HG03460 (cell line): ENCODE data around the gene NCS1.

Experiments used
- ATAC-seq: cut with Tn5 transposase; IDR thresholded peaks from one replicate; pipeline ENCODE4 v1.9.1; 2021; ENCODE audit not compliant: unreplicated experiment

The NCS1 gene

GRCh38 chr9:130211548-130212226, 39.5 kb downstream of the NCS1 start:
- ATAC-seq, result no peak

GRCh38 chr9:130212543-130213297, 40.5 kb downstream of the NCS1 start:
- no peak for ATAC-seq

GRCh38 chr9:130213911-130214761, 41.9 kb downstream of the NCS1 start:
- no peak for ATAC-seq

GRCh38 chr9:130214776-130215340, 42.7 kb downstream of the NCS1 start:
- ATAC-seq, result no peak

GRCh38 chr9:130215341-130216119, 43.3 kb downstream of the NCS1 start:
- ATAC-seq, result no peak

GRCh38 chr9:130217838-130218237, 45.6 kb downstream of the NCS1 start:
- ATAC-seq, result no peak

GRCh38 chr9:130219661-130220096, 47.5 kb downstream of the NCS1 start:
- ATAC-seq, result no peak

GRCh38 chr9:130220352-130220751, 48.1 kb downstream of the NCS1 start:
- no peak for ATAC-seq

GRCh38 chr9:130222833-130223232, 50.6 kb downstream of the NCS1 start:
- no peak for ATAC-seq

- no peak for ATAC-seq
Observed at GRCh38 chr9:130225071-130225470, 52.9 kb downstream of the NCS1 start.

- no peak for ATAC-seq
Observed at GRCh38 chr9:130225586-130225985, 53.4 kb downstream of the NCS1 start.

- no peak for ATAC-seq
Observed at GRCh38 chr9:130226112-130226511, 53.9 kb downstream of the NCS1 start.

- ATAC-seq, result no peak
Observed at GRCh38 chr9:130227833-130228232, 55.6 kb downstream of the NCS1 start.

- ATAC-seq, result no peak
Observed at GRCh38 chr9:130229759-130230158, 57.6 kb downstream of the NCS1 start.

GRCh38 chr9:130230631-130231030, 58.4 kb downstream of the NCS1 start:
- ATAC-seq, result no peak

GRCh38 chr9:130232899-130233586, 60.8 kb downstream of the NCS1 start:
- ATAC-seq, result no peak

- no peak for ATAC-seq
Observed at GRCh38 chr9:130233587-130233945, 61.4 kb downstream of the NCS1 start.

GRCh38 chr9:130234340-130235260, 62.4 kb downstream of the NCS1 start:
- no peak for ATAC-seq
